Measurements from ENCODE around the gene LIM2.

DNA sequence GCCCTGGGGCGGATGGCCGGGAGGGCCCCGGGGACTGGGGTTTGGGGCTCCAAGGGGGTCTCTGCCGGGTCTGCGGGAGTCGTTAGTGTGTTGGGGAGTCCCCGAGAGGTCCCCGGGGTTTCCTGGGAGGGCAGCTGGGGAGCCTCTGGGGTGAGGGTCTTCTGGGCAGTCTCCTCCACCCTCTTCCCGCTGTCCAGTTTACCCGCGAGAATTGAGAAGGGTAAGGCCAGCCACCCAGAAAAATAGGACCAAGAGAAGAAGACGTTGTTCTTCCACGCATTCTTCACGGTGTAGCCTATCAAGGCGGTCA, 20.6 kb downstream of the LIM2 start:
- TF ChIP-seq POLR2A (IDR thresholded peaks at IDR 0.05; ENCODE audit: low read depth, low read length) (no peak), POLR2AphosphoS5 (IDR thresholded peaks at IDR 0.05; ENCODE audit: low read depth, low read length) (no peak), SPI1 (IDR thresholded peaks at IDR 0.05; ENCODE audit: low read depth, low read length) (no peak), TAF1 (IDR thresholded peaks at IDR 0.05; ENCODE audit: low read depth, low read length) (no peak)

Data from GM12891 (cell line).